Measurements from ENCODE around the gene CNBP. TPM values are rescaled to one million over a fixed set of nuclear protein-coding genes. Genes with fewer than 3 reads are reported as not detected.
A peak's percentile ranks its signal among the peaks of the same experiment; 100 is the strongest.

Gene CNBP
- total RNA-seq, 1 donor from 2014 or later, result 276 TPM

- no peak for DNase-seq (ENCODE audit: low read depth)
Observed at GRCh38 chr3:129131465-129132088, 52.1 kb downstream of the CNBP start.

- no peak for DNase-seq (ENCODE audit: low read depth)
Observed at GRCh38 chr3:129130291-129130813, 53.3 kb downstream of the CNBP start.

DNA sequence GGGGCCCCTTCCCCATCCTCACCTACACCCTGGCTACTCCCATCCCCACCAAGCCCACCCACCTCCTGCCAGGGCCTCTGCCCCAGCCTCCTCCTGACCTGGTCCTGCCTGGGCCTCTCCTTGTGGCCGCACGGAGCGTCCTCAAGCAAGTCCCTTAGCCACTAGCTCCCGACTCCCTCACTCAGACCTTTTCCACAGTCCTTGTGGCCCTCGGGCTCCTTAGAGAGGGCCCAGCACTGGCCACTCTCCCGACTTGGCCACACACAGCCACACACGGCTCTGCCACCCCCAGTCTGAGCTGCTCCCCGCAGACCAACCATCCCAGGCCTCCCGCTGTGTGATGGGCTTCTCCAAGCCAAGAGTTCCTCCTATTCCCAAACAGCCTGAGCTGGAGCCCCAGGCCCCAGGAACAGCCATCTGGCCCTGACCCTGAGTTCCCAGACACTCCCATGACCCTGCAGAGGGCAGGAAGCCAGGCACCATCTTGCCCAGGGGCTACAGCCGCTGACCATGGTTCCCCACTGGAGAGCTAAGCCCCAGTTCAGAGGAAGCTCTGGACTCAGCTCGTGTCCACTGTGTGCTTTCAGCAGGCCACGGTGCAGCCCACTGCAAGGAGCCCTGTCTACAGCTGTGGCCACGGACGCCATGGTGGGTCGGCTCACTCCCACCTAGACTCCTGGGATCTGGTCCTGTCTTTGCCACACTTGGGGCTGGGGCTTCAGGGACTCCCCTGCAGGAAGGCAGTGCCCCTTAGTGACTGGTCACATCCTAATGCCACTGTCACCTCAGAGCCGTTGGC, 55.1 kb downstream of the CNBP start:
- no peak for DNase-seq (ENCODE audit: low read depth)

- no peak for DNase-seq (ENCODE audit: low read depth)
Observed at GRCh38 chr3:129126726-129127280, 56.9 kb downstream of the CNBP start.

DNA sequence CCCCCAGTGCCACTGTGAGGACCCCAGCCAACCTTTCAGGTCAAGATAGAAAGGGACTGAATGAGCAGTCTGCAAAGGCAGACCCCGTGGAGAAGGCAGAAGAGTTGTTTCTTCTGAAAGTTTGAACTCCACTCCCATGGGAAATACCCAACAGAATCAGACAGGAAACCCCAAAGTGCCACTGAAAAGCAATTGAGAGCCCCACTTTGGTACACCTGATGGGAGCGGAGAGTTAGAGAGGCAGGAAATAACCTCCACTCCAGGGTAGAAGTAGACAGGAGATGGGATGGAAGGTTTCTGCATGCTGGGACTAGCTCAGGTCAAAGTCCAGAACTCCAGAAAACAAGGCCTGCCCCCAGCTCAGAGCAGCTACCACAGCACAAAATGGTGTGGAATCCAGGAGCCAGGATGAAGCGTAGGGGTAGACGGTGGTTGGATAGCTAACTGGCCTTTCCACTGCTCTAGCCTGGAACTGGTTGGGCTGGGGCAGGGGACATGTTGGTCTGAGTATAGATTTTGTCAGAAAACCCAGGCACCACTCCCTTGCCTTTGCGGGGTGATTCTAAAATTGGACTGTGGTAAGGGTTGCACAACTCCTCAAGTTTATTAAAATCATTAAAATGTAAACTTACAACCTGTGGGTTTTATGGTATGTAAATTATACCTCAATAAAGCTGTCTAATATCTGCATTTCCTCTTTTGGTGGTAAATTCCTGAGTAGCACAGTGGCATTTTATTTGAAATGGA, 60.2 kb downstream of the CNBP start:
- no peak for DNase-seq (ENCODE audit: low read depth)

DNA sequence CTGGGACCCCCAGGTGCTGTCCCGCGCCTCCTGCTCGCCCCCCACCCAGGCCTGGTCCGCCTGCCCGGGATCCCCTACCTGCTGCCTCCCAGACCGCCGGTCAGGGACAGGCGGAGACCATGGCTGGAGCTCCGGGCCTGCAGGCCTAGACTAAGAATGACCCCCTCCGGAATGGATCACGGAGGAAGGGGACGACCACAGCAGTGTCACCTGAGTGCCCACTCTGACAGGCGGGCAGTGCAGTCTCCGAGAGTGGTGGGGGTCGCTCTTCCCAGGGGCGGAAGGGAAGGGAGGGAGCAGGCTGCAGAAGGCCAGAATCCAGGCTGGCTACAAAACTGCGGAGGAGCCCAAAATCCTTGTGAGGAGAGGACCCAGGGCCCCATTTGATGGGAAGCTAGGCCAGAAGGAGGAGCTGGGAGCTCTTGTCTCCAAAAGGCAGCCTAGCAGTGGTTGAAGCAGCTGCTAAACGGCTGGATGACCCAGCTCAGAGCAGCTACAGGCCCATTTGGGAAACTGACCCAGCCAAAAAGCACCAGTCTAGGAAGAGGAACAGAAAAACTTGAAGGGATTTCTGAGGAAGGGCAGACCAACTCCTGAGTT, 61.2 kb downstream of the CNBP start:
- no peak for DNase-seq (ENCODE audit: low read depth)

GRCh38 chr3:129121792-129122411, 61.8 kb downstream of the CNBP start, which contains the start of gene RAB43:
TSS of gene RAB43 (minus strand) at chr3:129121804. CDS start at chr3:129121489, 315 bp downstream.
- DNase-seq (ENCODE audit: low read depth), result peak; percentile 63

DNA sequence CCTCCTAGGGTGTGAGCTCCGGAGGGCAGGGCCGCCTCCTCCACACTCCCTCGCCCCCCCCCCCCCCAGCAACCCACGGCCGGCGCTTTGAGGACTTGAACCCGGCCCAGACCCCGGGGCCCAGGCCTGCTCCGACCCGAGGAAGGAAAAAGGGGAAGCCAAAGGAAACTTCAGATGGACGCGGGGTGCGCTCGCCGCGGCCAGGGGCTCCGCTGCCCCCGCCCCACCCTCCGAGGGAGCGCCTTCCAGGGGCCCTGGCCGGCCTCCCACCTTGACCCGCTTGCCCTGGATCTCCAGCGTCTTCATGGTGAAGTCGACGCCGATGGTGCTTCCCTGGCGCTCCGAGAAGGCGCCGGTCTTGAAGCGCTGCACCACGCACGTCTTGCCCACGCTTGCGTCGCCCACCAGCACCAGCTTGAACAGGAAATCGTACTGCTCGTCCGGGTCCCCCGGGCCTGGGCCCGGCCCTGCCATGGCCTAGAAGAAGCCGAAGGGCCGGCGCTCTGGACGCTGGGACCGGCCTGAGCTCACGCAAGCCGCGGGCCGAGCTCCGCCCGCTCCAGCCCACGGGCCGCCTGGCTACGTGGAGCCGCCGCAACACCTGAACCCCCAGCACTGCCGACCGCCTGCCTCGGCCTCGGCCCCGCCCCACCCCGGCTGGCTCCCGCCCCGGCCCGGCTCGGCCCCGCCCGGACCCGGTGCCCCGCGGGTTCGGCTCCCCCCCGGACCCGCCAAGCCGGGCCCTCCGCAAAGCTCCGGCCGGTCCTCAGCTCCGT, 62.5 kb downstream of the CNBP start:
- peak; percentile 18 for DNase-seq (ENCODE audit: low read depth)

DNA sequence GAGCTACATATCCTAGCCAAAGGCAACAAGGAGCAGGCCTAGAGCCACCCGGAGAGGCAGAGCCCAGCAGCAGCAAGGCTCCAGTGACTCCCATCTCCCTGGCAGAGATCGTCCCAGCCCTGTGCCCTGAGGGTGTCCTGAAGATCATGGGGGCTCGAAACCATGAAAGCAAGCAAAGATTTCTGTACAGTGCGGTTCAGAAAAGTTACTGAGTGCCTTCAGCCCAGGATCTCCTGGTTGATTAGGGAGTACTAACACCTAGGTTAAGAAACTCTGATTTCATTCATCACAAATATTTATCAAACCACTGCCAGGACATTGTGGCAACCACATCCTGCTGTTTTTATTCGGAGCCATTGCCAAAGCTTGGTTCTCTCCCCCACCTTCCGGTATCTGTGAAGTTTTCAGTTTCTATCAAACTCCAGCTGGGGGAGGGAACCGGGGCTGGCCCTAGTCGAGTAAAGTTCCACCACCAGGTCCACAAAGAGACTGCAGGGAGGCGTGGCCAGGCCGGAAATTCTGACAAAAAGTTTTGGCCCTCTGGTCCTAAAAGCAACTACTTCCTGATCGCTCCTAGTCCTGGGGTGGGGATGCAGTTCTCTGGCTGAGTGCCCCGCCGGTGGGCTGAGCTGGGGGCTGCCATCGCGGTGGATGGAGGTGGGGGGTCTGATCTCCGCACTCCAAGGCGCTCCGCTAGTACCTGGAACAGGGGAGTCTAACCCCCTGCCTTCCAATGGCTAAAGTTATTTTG, 63.3 kb downstream of the CNBP start:
- DNase-seq (ENCODE audit: low read depth), result peak; percentile 93

DNA sequence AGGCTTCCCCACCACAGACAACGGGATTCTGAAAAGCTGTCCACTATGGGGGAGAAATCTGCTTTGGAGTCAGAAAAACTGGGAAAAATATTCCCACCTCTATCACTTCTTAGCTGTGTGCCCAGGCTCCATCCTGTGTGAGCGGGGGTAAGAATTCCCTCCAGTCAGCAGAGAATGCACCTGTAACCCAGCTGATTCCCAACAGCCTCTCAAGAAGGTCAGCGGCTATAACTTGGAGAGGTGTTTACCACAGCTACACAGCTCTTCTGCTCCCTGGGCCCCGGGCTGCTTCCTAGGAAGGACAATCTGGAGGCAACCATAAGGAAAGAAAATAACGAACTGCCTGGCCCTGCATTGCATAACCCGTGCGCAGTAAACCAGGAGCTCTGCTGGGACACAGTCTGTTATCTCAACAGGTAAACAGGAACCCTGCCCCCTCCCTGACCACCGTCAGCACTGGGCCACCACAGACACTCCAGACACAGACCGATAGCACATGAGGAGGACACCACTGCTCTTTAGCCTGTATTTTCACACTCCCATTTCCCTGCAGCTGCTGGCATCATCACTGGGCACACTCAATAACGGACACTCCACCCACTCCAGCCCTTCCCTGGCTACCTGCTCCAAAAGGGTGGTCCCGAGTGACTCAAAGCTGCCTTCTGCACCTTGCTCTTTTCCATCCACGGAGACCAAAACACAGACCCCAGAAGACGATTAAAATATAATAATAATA, 64.2 kb downstream of the CNBP start:
- DNase-seq (ENCODE audit: low read depth), result peak; percentile 31

GRCh38 chr3:129118745-129119144, 65.0 kb downstream of the CNBP start:
- no peak for DNase-seq (ENCODE audit: low read depth)

Other genes with a start within 250 kb of the CNBP start
- 0.15 TPM in 1 of 2 replicates, not detected in the other for gene CFAP92, start 189.8 kb downstream of the CNBP start, total RNA-seq
- not detected in 2 replicates for gene EFCC1, start 182.6 kb downstream of the CNBP start, total RNA-seq
- not detected in 2 replicates for gene GP9, start 123.1 kb downstream of the CNBP start, total RNA-seq
- gene RAB43, start 62.1 kb downstream of the CNBP start, total RNA-seq, result 38.3 and 41.7 TPM in 2 replicates
- gene ISY1, start 22.8 kb downstream of the CNBP start, total RNA-seq, result 18.7 and 19.8 TPM in 2 replicates
- gene COPG1, start 65.7 kb upstream of the CNBP start, total RNA-seq, result 240 and 286 TPM in 2 replicates
- gene HMCES, start 95.0 kb upstream of the CNBP start, total RNA-seq, result 29.5 and 32.9 TPM in 2 replicates
- gene EFCAB12, start 244.7 kb upstream of the CNBP start, total RNA-seq, result 0.50 TPM in 1 of 2 replicates, not detected in the other

Data from renal cortical epithelial cell (primary cell).